GM19438 (cell line): ENCODE measurements around the gene LRP3.
A peak's percentile ranks its signal among the peaks of the same experiment; 100 is the strongest.
"Not testable (repeated sequence)": the region's sequence is repeated elsewhere in the genome, so short reads cannot be mapped to it uniquely, and the experiment has no call there.

ENCODE experiments used
- ATAC-seq: cut with Tn5 transposase; IDR thresholded peaks from one replicate; pipeline ENCODE4 v1.9.1; 2021; ENCODE audit warnings: low read depth; ENCODE audit not compliant: unreplicated experiment

The LRP3 gene

GRCh38 chr19:33175886-33176669, 18.1 kb upstream of the LRP3 start:
- peak; percentile 5 for ATAC-seq

- ATAC-seq, result peak; percentile 78
These were observed 17.3 kb upstream of the LRP3 start for GRCh38 chr19:33176670-33177416.

- peak; percentile 16 for ATAC-seq
These were observed 16.6 kb upstream of the LRP3 start for GRCh38 chr19:33177417-33177979.

GRCh38 chr19:33186431-33187182, 7.5 kb upstream of the LRP3 start:
- no peak for ATAC-seq

- no peak for ATAC-seq
These were observed 7.0 kb upstream of the LRP3 start for GRCh38 chr19:33187183-33187540.

DNA sequence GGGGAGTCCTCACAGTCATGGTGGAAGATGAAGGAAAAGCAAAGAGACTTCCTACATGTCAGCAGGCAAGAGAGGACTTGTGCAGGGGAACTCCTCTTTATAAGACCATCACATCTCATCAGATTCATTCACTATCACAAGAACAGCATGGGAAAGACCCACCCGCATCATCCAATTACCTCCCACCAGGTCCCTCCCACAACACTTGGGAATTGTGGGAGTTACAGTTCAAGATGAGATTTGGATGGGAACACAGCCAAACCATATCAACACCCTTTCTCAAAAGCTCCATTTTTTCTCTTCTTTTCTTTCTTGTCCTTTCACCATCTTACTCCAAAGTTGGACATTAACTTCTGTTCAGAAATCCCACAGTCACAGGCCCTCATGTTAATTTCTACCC, 4.7 kb upstream of the LRP3 start:
- no peak for ATAC-seq

DNA sequence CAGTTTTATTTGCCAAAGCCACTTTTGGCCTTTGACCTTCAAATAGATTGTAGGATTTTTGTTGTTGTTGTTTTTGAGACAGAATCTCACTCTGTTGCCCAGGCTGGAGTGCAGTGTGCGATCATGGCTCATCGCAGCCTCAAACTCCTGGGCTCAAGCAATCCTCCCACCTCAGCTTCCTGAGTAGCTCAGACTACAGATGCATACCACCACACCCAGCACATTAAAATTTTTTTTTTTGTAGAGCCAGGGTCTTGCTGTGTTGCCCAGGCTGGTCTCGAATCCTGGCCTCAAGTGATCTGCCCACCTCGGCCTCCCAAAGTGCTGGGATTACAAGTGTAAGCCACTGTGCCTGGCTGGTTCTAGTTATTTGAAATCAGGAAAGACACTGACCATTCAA, 3.0 kb upstream of the LRP3 start:
- ATAC-seq, result not testable (repeated sequence)

- ATAC-seq, result no peak
These were observed 2.6 kb upstream of the LRP3 start for GRCh38 chr19:33191501-33191900.

DNA sequence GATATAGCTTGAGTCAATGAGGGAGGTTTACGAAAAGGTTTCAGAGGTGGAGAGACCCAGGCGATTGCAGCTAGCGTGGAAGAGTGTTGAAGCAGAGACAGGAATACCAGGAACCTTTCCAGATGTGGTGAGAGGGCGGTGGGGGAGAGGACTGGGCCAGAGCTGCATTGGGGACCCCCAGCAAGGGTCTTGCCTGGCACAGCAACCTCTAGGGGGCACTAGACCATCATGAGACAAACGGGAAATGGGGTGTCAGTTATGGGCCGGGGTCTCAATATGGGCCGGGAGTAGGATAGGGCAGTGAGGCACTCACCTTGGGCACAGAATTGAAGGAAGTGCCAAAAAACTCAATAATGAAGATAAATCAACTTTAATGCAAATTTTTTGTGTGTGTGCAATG, 2.1 kb upstream of the LRP3 start:
- ATAC-seq, result no peak

GRCh38 chr19:33193269-33193864, 763 bp upstream of the LRP3 start:
- no peak for ATAC-seq

- ATAC-seq, result no peak
These were observed 379 bp downstream of the LRP3 start for GRCh38 chr19:33194532-33194885.

- ATAC-seq, result no peak
These were observed 935 bp downstream of the LRP3 start for GRCh38 chr19:33194886-33195644.

- no peak for ATAC-seq
These were observed 1.7 kb downstream of the LRP3 start for GRCh38 chr19:33195645-33196347.

DNA sequence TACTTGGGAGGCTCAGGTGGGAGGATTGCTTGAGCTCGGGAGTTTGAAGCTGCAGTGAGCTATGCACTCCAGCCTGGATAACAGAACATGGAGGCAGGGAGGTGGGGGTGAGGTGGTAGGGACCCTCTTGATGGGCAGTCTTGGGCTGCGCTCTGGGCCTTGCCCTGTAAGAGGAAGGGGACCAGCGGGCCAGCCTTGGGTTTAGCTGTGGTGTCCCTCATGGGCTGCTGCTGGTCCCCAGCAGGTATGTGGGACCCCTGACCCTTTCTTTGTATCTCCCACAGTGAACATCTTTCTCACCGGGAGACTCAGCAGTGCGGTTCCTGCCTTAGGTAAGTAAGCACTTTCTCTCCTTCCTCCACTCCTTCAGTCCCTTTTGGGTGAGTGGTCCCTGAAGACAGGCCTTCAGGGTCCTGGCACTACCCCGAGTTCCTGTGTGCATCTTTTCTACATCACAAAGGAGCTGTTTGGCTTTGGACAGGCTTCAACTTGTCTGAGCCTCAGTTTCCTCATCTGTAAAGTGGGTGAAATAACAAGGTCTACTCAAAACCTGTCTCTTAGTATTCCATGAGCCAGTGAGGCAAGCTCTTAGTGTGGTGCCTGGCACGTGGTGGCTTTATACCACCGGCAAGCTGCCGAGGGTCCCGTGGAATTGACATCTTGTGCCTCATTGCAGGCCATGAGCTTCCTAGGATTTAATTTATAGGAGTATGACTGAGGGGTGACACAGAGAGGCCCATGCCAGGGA, 2.5 kb downstream of the LRP3 start:
- ATAC-seq, result no peak

GRCh38 chr19:33197591-33198000, 3.5 kb downstream of the LRP3 start:
- no peak for ATAC-seq

DNA sequence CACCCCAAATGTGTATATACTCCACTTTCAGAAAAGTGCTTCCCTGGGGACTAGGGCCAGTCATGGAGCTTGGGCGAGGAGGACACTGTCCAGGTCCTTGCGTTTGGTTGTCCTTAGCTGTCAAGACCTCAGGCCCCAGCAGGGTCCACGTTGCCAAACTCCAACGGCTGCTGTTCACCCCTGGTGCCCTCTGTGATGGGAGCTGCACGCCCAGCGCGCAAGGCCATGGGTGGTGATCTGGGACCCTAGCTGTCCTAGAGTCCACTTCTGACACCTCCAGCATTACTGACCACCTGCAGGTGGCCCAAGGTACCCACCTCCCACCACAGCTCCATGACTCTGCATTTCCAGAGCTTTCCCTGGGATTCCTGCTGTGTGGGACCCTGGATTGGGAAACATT, 4.0 kb downstream of the LRP3 start:
- ATAC-seq, result no peak

DNA sequence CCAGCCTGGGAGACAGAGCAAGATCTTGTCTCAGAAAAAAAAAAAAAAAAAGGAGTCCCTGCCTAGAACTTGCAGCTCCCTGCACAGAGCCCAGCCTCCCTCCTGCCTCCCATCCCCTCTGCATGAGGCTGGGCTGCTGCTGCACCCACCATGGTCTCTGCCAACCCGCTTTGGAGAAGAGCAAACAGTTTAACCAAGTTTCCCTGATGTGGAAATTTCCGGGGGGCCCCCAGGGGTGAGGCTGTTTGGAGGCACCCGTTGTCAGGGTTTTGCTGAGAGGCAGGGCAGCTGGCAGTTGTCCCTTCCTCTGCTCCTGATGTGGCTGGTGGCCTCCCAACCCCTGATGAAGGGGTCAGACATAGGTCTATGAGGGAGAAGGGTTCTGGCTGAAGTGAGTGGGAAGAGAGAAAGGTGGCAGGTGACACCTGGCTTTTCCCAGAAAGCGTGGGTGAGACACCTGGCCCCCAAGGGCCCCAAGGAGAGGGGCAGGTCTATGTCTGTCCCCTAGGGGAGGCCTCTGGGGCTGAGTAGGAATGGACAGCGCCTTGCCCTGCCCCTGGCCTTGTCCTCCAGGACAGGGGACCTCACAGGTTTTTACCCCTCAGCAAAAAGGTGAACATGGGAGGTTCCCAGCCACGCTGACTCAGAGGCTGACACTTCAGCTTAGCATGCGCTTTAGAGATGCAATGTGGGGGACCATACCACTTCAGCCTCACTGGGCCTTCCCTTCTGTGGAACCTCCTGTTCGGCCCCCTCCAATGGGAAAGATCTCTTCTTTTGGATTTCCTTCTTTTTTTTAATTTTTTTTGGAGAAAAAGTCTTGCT, 5.5 kb downstream of the LRP3 start:
- ATAC-seq, result no peak

DNA sequence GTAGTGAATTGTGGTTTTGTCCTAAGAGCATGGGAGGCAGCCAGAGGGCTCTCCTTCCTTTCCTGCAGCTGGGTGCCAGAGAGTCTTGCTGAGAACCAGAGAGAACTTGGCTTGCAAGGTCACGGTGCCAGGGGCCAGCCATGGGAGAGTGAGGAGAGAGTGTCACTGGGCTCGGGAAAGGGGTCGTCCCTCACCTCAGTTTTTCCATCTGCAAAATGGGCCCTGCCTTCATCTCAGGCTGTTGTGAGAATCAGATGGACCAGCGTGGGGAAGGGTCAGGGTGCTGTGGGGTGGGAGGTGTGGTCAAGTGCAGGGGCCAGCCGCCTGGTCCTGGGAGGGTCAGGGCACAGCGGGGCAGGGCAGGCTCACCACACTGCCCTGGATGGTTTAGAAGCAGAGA, 7.3 kb downstream of the LRP3 start:
- no peak for ATAC-seq
